T-cell (primary cell): ENCODE data around the gene PKD1L1. TPM values are rescaled to one million over a fixed set of nuclear protein-coding genes. Genes with fewer than 3 reads are reported as not detected.

Source experiments
- ATAC-seq, 4 experiments: fragments of 200-7000 bp in 3 of 4; fragments of 150-1000 bp in 1 of 4; cut with Tn5 transposase; replicated peaks in 1 of 4; 1 replicate in 3 of 4; 2 replicates in 1 of 4; pipeline ENCODE4 v1.10.0; 2021; ENCODE audit warnings: moderate library complexity in 3 of 4, mild to moderate bottlenecking in 2 of 4, moderate number of reproducible peaks in 1 of 4
- CTCF ChIA-PET, 2 donors: fragments of 300-600 bp; sonication (Branson Sonifier 250); formaldehyde crosslinking; loops; one replicate each; lab custom pipeline; 2022; ENCODE audit warnings: antibody characterized with exemption in 2 of 2; lab: Charles Lee
- POLR2A ChIA-PET, 2 donors: fragments of 300-600 bp; sonication (Branson Sonifier 250); formaldehyde crosslinking; loops; one replicate each; lab custom pipeline; 2022; ENCODE audit warnings: antibody characterized with exemption in 2 of 2; lab: Charles Lee
- DNase-seq, 35 experiments: peaks; one replicate each; pipeline versions ENCODE4 v3.0.0 to v3.0.0-alpha.2; 2013 to 2023
- H3K27ac ChIP-seq: one replicate; pipeline ENCODE4 v1.5.1; 2013; ENCODE audit warnings: low read length
- H3K27me3 ChIP-seq, 2 experiments: replicated peaks in 1 of 2; 1 replicate in 1 of 2; 2 replicates in 1 of 2; pipeline versions ENCODE4 v1.6.1 to v1.7.0; 2013; ENCODE audit warnings: low read length in 1 of 2, mixed read lengths in 1 of 2; ENCODE audit not compliant: control insufficient read depth in 2 of 2, insufficient read depth in 2 of 2; ENCODE audit errors: extremely low read depth in 1 of 2
- H3K36me3 ChIP-seq, 2 donors: 1 replicate in 1 of 2; 2 replicates in 1 of 2; pipeline versions ENCODE4 v1.6.1 to v1.7.0; 2013; ENCODE audit warnings: low read length in 1 of 2; ENCODE audit not compliant: control insufficient read depth in 2 of 2, insufficient read depth in 1 of 2; ENCODE audit errors: extremely low read depth in 1 of 2
- H3K4me1 ChIP-seq, 2 experiments: 1 replicate in 1 of 2; 2 replicates in 1 of 2; pipeline versions ENCODE4 v1.6.1 to v1.7.0; 2013; ENCODE audit warnings: low read length in 2 of 2, mixed read lengths in 1 of 2; ENCODE audit not compliant: insufficient read depth in 2 of 2, control insufficient read depth in 1 of 2; ENCODE audit errors: extremely low read depth in 1 of 2
- H3K4me3 ChIP-seq, 2 donors: 1 replicate in 1 of 2; 2 replicates in 1 of 2; pipeline versions ENCODE4 v1.5.1 to v1.7.0; 2013; ENCODE audit warnings: mild to moderate bottlenecking in 2 of 2, low read length in 1 of 2, moderate library complexity in 1 of 2; ENCODE audit not compliant: control insufficient read depth in 1 of 2; ENCODE audit errors: extremely low read depth in 1 of 2
- H3K9me3 ChIP-seq: 2 replicates; pipeline ENCODE4 v1.7.0; 2013
- H3K27ac Mint-ChIP-seq, 2 donors: one replicate each; pipeline ENCODE4 v1.8.0; 2020 to 2021; ENCODE audit warnings: mild to moderate bottlenecking in 2 of 2, mixed read lengths in 2 of 2
- H3K27me3 Mint-ChIP-seq, 2 donors: one replicate each; pipeline ENCODE4 v1.8.0; 2021 to 2022; ENCODE audit warnings: mixed read lengths in 2 of 2
- H3K36me3 Mint-ChIP-seq: one replicate; pipeline ENCODE4 v1.8.0; 2021; ENCODE audit warnings: mixed read lengths
- H3K4me1 Mint-ChIP-seq, 3 donors: one replicate each; pipeline ENCODE4 v1.8.0; 2020 to 2022; ENCODE audit warnings: mixed read lengths in 3 of 3, mild to moderate bottlenecking in 1 of 3
- H3K4me3 Mint-ChIP-seq, 3 donors: one replicate each; pipeline ENCODE4 v1.8.0; 2020 to 2022; ENCODE audit warnings: mild to moderate bottlenecking in 3 of 3, mixed read lengths in 3 of 3, moderate library complexity in 3 of 3
- H3K9me3 Mint-ChIP-seq, 3 donors: one replicate each; pipeline ENCODE4 v1.8.0; 2020 to 2022; ENCODE audit warnings: mixed read lengths in 3 of 3
- WGBS: methylation state at CpG from one replicate; pipeline ENCODE4 v1.1.5; 2013; ENCODE audit warnings: missing lambda C conversion rate; ENCODE audit not compliant: insufficient coverage; 5-methylcytosine and 5-hydroxymethylcytosine counted together
- total RNA-seq, 35 experiments: library from RNA in 6 of 35; stranded (reverse) in 6 of 35; fragments of 120-200 nt in 1 of 35; gene quantifications; one replicate each; pipeline versions ENCODE4 v1.2.1 to v1.2.4 and lab custom pipeline; 2013 to 2026

PKD1L1 gene
- total RNA-seq, 5 donors from 2014 or later (not counting 1 experiment from before 2014, with no cell fraction given), result 0.30 to 0.76 (median 0.38) TPM

DNA sequence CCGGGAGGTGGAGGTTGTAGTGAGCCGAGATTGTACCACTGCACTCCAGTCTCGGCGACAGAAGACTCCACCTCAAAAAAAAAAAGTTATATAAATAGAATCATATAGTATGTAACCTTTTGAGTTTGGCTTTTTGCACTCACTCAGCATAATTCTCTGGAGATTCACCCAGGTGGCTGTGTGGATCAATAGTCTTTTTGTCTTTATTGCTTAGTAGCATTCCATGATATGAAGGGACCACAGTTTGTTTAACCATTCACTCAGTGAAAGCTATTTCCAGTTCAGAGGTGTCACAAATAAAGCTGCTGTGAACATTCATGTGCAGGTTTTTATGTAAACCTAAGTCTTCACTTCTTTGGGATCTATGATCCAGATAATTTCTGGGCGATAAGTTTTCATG lies 167.7 kb downstream of the PKD1L1 start:
- Mint-ChIP-seq H3K9me3 (no peaks in the 10 kb centered on the region), H3K27ac (no peak overlapping the region), H3K4me3 (no peak overlapping the region), H3K4me1 (no peaks in the 10 kb centered on the region), H3K27me3 (no peaks in the 10 kb centered on the region), H3K36me3 (no peaks in the 10 kb centered on the region)
- DNase-seq (no peak), ATAC-seq (no peak)
- H3K4me3 ChIP-seq, result no peak overlapping the region
- no peaks in the 10 kb centered on the region for H3K4me1 ChIP-seq
- ChIA-PET POLR2A (no interaction called here), CTCF (no interaction called here)
- H3K27ac ChIP-seq, result no peak overlapping the region
- no peaks in the 10 kb centered on the region for H3K27me3 ChIP-seq
- H3K36me3 ChIP-seq, result no peaks in the 10 kb centered on the region
- H3K9me3 ChIP-seq, result no peaks in the 10 kb centered on the region
- WGBS, result 100% methylated on average over 1 of the region's 5 CpGs

DNA sequence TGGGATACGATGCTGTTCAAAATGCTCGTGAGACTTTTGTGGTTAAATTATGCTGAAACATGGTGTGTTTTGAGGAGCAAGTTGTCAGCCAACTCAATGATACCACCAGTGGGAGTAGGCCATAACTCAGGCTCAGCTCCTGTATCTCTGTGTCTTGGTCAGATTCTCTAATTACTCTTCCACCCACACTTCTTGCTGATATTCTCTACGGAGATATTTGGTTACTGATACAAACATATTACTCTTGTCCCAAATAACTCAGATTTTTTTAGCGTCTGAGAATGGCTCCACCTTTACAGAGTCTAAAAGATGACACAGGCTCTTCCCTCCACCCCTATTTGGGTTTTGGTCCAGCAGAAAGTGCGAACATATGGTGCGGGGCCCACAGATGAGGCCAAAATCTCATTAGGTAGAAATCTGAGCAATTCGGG lies 168.9 kb downstream of the PKD1L1 start:
- H3K27me3 Mint-ChIP-seq, result no peaks in the 10 kb centered on the region
- DNase-seq (no peak), ATAC-seq (no peak)
- no peaks in the 10 kb centered on the region for H3K9me3 Mint-ChIP-seq
- Histone ChIP-seq H3K4me3 (no peak overlapping the region), H3K36me3 (no peaks in the 10 kb centered on the region), H3K4me1 (no peaks in the 10 kb centered on the region), H3K27ac (no peak overlapping the region), H3K9me3 (no peaks in the 10 kb centered on the region), H3K27me3 (no peaks in the 10 kb centered on the region)
- H3K4me1 Mint-ChIP-seq, result no peaks in the 10 kb centered on the region
- CTCF ChIA-PET, result no interaction called here
- WGBS, result 82% methylated on average over 5 of the region's 7 CpGs
- no peak overlapping the region for H3K4me3 Mint-ChIP-seq
- no peaks in the 10 kb centered on the region for H3K36me3 Mint-ChIP-seq
- H3K27ac Mint-ChIP-seq, result no peak overlapping the region
- POLR2A ChIA-PET, result no interaction called here

DNA sequence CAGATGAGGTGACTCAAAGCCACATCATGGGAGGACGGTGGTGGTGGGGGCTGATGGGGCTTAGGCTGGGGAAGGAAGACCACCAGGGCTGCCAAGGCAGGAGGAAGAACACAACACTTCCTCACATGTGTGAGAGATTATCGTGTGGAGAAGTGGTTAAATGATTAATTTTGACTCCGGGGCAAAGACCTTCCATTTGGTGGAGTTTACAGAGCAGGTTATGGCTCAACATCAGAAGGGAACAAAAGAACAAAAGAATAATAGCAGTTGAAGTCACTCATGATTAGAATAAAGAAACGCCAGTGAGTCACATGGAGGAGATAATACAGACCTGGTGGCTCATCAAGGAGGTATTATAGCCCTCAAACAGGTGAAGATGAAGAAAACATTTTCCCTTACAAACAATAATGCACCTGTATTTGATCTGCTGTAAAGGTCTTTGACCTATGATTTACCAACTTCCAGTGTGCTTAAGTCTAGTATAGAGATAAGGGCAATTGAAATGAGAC lies 170.1 kb downstream of the PKD1L1 start:
- Histone ChIP-seq H3K4me3 (no peak overlapping the region), H3K27ac (no peak overlapping the region), H3K9me3 (no peaks in the 10 kb centered on the region), H3K27me3 (no peaks in the 10 kb centered on the region), H3K4me1 (no peaks in the 10 kb centered on the region), H3K36me3 (no peaks in the 10 kb centered on the region)
- Mint-ChIP-seq H3K27me3 (peaks cover 0 to 2% of the 10 kb centered on the region in 2 donors), H3K4me3 (no peak overlapping the region), H3K27ac (no peak overlapping the region), H3K36me3 (no peaks in the 10 kb centered on the region), H3K9me3 (no peaks in the 10 kb centered on the region), H3K4me1 (no peaks in the 10 kb centered on the region)
- ChIA-PET POLR2A (no interaction called here), CTCF (no interaction called here)
- WGBS, result 80% methylated on average over 1 of the region's 4 CpGs
- DNase-seq, result no peak
- no peak for ATAC-seq

DNA sequence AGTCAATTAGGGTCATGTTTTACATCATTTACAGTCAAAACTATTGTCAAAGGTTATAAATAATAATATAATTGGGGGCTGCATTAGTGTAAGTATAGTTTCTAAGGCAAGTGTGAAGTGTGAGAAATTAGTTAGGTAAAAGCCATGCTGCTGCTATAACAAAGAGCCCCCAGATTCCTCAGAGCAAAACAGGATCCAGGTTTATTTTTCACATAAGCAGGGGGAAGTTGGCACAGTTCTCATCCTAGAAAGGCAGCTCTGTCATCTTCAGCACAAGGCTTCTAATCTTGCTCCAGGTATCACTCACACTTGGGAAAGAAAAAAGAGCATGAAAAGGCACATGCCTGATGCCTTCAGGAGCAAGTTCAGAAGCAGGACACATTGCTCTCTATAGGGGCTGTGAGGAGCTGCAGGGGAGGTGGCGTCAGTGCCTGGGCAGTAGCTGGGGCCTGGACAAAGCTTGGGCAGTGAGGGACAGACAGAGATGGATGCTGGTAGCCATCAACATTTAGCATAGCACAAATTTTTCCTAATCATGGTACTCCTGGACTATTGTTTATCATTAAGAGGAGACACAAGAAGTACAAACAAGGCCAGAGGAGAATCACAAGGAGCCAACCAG lies 170.6 kb downstream of the PKD1L1 start:
- H3K9me3 Mint-ChIP-seq, result no peaks in the 10 kb centered on the region
- peaks cover 0 to 2% of the 10 kb centered on the region in 2 donors for H3K27me3 Mint-ChIP-seq
- POLR2A ChIA-PET, result no interaction called here
- CTCF ChIA-PET, result interaction anchor here in 1 of 2 donors (0.5 kb wide), 1 partner anchor 82 kb away, joined by 3 read pairs; no protein-coding TSS in a partner anchor
- H3K4me1 Mint-ChIP-seq, result no peaks in the 10 kb centered on the region
- no peaks in the 10 kb centered on the region for H3K4me1 ChIP-seq
- no peaks in the 10 kb centered on the region for H3K36me3 ChIP-seq
- H3K9me3 ChIP-seq, result no peaks in the 10 kb centered on the region
- ATAC-seq (no peak), DNase-seq (no peak)
- H3K4me3 ChIP-seq, result no peak overlapping the region
- H3K36me3 Mint-ChIP-seq, result no peaks in the 10 kb centered on the region
- no peak overlapping the region for H3K4me3 Mint-ChIP-seq
- H3K27ac ChIP-seq, result no peak overlapping the region
- WGBS, result no CpG with 5 or more reads among the region's 1 CpG
- H3K27ac Mint-ChIP-seq, result no peak overlapping the region
- H3K27me3 ChIP-seq, result no peaks in the 10 kb centered on the region

DNA sequence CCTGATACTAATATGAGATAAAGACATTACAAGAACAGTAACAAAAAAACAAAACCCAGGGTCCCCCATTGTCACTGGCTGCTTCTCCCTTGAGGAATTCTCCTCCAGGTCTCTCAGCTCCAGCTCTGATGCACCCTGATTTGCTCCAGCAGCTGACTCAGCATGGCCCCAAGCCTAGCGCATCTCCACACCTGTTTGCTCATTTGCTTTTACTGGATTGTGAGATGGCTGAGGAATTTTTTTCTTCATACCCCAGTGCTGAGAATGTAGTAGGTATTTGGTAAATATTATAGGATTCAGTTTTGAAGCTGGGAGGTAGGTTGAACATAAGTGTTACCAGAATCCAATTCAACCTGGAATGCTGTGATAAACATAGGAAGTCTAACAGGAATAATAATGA lies 171.9 kb downstream of the PKD1L1 start:
- no peaks in the 10 kb centered on the region for H3K9me3 ChIP-seq
- Mint-ChIP-seq H3K36me3 (no peaks in the 10 kb centered on the region), H3K9me3 (no peaks in the 10 kb centered on the region), H3K4me3 (no peak overlapping the region), H3K27me3 (peaks cover 0 to 2% of the 10 kb centered on the region in 2 donors), H3K27ac (no peak overlapping the region), H3K4me1 (no peaks in the 10 kb centered on the region)
- no peaks in the 10 kb centered on the region for H3K36me3 ChIP-seq
- POLR2A ChIA-PET, result no interaction called here
- ATAC-seq, result no peak
- CTCF ChIA-PET, result no interaction called here
- WGBS, result 100% methylated on average over 1 of the region's 1 CpG
- H3K4me3 ChIP-seq, result no peak overlapping the region
- H3K4me1 ChIP-seq, result no peaks in the 10 kb centered on the region
- peaks cover 0 to 4% of the 10 kb centered on the region in 2 experiments for H3K27me3 ChIP-seq
- no peak for DNase-seq
- no peak overlapping the region for H3K27ac ChIP-seq

DNA sequence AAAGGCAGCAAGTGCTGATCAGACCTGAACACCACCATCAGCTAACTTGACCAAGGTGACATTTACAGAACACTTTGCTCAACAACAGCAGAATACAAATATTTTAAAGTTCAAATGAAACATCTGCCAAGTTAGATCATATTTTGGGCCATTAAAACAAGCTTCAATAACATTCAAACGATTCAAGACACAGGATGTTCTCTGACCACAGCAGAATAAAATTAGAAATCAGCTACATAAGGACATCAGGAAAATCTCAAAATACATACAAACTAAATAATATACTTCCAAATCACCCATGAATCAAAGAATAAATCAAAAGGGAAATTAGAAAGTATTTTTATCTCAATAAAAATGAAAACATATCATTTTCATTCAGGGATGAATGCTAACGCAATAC lies 173.0 kb downstream of the PKD1L1 start:
- DNase-seq, result no peak
- ATAC-seq, result no peak
- Histone ChIP-seq H3K4me1 (no peaks in the 10 kb centered on the region), H3K27ac (no peak overlapping the region), H3K4me3 (no peak overlapping the region), H3K9me3 (no peaks in the 10 kb centered on the region), H3K27me3 (peaks cover 0 to 6% of the 10 kb centered on the region in 2 experiments), H3K36me3 (no peaks in the 10 kb centered on the region)
- no peaks in the 10 kb centered on the region for H3K36me3 Mint-ChIP-seq
- H3K27ac Mint-ChIP-seq, result no peak overlapping the region
- no peak overlapping the region for H3K4me3 Mint-ChIP-seq
- no peaks in the 10 kb centered on the region for H3K9me3 Mint-ChIP-seq
- peaks cover 0 to 2% of the 10 kb centered on the region in 2 donors for H3K27me3 Mint-ChIP-seq
- H3K4me1 Mint-ChIP-seq, result no peaks in the 10 kb centered on the region
- ChIA-PET CTCF (interaction anchor here in 1 of 2 donors (0.7 kb wide), 1 partner anchor 91 kb away, joined by 4 read pairs; no protein-coding TSS in a partner anchor), POLR2A (no interaction called here)
- no CpG with 5 or more reads among the region's 2 CpGs for WGBS
